Measurements from ENCODE around the gene CUBN. TPM values are rescaled to one million over a fixed set of nuclear protein-coding genes. Genes with fewer than 3 reads are reported as not detected.
A peak's percentile ranks its signal among the peaks of the same experiment; 100 is the strongest.

Gene CUBN
- total RNA-seq, 1 experiment from 2014 or later, result 7.8 TPM

DNA sequence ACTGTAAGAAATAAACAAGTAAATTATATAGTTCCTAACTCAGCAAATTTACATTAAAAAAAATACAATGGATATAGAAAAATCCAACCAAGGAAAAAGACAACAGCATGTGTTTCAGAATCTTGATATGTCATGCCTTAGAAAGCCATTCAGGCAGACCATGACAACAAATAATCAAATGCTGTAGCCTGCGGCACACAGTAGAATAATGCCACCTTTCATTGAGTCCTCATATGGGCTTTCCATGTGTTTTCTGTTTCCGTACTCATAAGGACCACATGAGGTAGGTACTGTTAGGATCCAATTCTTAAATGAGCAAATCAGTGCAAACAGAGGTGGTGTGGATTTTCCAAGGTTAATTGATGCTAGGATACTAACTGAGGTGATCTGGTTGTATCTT lies 138.6 kb downstream of the CUBN start:
- DNase-seq (ENCODE audit: low read depth, low spot score), result peak; percentile 97
- in situ Hi-C loops (cut with HindIII; ENCODE audit: low pct_unique_long_range_greater_than_20kb, low sequenced_read_pairs), result no loop called here

DNA sequence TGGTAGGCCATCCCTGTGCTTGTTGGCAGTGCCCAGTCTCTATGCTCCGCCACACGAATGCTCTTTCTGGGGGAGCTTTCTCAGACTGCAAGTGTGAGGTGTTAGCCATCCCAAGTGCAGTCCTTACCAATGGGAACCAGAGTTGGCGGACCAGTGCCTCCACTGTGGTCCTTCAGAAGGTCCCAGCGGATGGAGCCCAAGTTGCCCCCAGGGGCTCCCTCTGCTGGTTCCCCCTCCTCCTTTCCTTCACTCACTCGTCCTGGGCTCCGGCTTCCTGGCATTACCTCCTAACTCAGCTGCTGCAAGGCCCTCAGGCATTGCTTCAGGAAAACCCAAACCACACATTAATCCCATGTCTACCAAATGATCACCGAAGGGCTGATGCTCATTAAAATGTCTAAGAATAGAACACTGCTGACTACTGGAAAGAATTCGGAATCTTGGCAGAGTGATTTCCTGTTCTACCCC lies 139.8 kb downstream of the CUBN start:
- in situ Hi-C loops (cut with HindIII; ENCODE audit: low pct_unique_long_range_greater_than_20kb, low sequenced_read_pairs), result no loop called here
- DNase-seq (ENCODE audit: low read depth, low spot score), result peak; percentile 43

DNA sequence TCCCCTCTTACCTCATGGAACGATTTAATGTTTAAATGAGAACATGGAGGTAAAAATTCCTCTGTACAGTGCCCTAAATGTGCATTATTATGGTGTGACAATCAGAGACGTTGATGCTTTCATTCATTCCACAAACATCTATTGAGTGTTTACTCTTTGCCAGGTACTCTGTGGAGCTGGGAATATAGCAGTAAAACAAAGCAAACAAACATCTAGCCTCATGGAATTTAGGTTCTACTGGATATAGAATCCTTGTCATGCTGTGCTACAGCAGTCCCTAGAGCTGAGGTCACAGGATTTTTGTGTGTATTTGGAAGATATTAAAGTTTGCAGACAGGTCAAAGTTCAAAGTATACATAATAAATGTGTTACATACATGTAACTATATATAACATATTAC lies 140.7 kb downstream of the CUBN start:
- peak; percentile 2 for DNase-seq (ENCODE audit: low read depth, low spot score)
- in situ Hi-C loops (cut with HindIII; ENCODE audit: low pct_unique_long_range_greater_than_20kb, low sequenced_read_pairs), result no loop called here

DNA sequence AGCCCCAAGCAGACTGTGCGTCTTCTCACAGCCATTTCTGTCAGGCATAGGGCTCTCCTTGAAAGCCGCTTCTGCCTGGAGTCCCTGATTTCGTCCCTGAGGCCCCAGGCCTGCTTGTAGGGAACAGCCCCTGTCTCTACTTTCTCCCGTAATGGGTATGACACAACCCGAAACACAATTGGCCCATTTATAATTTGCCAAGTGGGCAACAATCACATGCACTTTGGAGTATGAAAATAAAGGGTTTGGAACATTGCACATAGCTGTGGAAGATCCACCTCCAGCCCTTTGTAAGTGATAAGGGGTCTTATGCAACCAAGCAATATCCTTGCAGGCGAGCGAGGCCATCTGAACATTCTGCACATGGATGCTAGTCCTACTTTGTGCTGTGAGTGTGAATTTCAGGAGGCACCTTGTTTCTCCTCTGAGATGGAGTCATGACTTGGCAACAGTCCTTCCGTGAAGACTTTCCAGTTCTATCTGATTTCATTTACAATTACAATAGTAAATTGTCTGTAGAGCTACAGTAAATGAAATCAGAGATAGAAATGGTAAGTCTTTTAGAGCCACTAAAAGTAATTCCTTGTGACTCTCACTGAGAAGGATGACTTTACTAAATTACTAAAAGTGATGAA lies 141.5 kb downstream of the CUBN start:
- in situ Hi-C loops (cut with HindIII; ENCODE audit: low pct_unique_long_range_greater_than_20kb, low sequenced_read_pairs), result no loop called here

DNA sequence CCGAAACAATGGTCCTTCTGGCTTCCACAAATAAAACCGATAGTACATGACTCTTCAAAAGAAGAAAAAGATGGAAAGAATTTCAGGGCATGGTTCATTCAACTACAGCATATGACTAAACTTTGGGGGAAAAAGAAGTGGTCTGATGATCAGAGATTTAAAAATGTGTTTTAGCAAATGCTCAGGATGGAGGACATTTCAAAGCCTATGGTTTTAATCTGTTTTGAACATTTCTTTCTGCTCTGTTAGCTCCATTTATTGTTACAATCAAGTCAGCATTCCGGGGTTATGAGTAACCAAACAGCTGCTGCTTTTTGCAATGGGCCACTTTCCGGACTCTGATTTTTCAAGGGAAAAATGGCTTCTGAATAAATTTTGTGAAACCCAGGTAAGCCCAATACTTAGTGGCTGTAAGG lies 142.4 kb downstream of the CUBN start:
- in situ Hi-C loops (cut with HindIII; ENCODE audit: low pct_unique_long_range_greater_than_20kb, low sequenced_read_pairs), result no loop called here
- DNase-seq (ENCODE audit: low read depth, low spot score), result peak; percentile 39

More for the DNA sequence above, 141.5 kb downstream of the CUBN start:
- DNase-seq (ENCODE audit: low read depth, low spot score), result peak; percentile 93

DNA sequence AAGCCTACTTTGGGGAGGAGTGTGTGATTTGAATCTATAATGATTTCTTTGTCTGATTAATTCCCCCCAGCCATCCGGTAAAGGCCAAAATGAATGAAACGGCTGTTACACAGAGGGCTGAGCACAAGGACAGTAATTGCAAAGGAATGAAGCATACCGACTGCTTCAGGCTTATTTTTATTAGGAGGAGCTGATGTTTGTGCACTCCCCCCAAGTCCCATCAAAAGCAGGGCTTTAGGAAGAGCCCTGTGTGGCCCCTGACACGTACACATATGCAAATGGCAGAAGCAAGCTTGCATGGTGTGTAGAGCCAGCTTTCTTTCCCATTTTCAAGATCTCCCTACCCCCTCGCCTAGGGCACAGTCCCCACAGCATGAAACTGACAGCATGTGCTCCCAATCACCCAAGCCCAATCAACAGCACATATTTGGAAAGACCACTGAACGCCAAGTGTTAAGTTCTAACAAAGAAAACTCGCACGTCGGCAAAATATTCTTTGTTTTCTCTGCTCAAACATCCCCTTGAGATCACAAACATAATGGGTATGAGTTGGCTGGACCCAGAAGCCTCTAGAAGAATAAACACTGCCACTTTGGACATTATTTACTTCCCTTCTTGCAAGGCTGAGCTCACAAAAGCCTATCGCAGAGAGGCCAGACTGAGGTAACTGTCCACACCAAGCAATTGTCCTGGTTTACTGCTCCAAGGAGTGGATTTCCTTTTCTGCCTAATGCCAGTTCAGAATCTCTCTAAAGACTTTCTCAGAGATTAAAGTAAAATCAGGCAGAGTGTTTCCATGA lies 143.0 kb downstream of the CUBN start:
- peak; percentile 98 for DNase-seq (ENCODE audit: low read depth, low spot score)
- in situ Hi-C loops (cut with HindIII; ENCODE audit: low pct_unique_long_range_greater_than_20kb, low sequenced_read_pairs), result no loop called here

DNA sequence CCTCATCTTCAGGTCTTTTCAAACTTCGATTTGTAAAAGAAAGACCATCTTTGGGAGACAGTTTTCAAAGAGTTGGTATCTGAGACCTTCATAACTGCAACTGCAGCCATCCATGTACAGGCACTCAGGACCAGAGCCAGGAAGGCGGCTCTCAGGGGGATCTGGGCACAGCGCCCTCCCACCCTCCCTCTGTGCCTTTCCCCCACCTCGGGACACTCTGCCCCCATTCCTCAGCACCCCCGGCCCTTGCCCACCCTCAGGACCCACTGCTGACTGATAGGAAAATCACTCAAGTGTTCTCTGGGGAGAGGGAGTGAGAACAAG lies 143.6 kb downstream of the CUBN start:
- in situ Hi-C loops (cut with HindIII; ENCODE audit: low pct_unique_long_range_greater_than_20kb, low sequenced_read_pairs), result no loop called here
- DNase-seq (ENCODE audit: low read depth, low spot score), result no peak

DNA sequence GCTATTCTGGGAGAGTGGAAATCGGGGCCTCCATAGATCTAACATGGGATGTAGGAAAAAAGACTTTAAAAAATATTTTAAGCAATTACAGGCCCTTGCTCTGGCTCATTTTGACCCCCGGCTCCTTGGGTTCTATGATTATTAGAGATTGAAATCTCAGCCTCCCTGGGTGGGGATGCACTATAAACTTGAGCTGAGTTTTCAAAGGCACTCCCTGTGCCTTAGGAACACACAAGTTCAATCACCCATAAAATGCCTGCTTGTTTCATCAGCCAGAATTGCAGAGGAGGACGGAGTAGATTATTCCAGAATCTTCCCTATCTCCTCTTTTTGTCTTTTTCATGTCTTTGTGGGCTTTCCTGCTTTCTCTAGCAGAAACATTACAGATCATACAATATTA lies 145.4 kb downstream of the CUBN start:
- in situ Hi-C loops (cut with HindIII; ENCODE audit: low pct_unique_long_range_greater_than_20kb, low sequenced_read_pairs), result no loop called here
- no peak for DNase-seq (ENCODE audit: low read depth, low spot score)

DNA sequence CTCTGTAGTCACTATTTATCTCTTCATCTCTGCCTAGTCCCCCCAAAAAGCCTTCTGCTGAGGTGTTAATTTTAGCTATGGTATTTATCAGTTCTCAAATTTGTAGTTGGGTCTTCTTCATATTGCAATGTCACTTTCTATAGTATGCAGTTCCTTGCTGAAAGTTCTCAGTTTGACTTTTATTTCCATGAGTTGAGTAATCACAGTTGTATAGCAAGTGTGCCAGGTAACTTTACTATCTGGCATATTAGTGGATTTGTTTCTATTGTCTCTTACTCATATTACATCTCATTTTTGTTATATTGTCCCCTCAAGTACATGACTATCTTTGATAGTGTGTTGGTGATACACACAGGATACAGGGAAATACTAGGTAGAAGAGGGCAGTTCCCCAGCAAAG lies 152.8 kb downstream of the CUBN start:
- in situ Hi-C loops (cut with HindIII; ENCODE audit: low pct_unique_long_range_greater_than_20kb, low sequenced_read_pairs), result no loop called here
- no peak for DNase-seq (ENCODE audit: low read depth, low spot score)

DNA sequence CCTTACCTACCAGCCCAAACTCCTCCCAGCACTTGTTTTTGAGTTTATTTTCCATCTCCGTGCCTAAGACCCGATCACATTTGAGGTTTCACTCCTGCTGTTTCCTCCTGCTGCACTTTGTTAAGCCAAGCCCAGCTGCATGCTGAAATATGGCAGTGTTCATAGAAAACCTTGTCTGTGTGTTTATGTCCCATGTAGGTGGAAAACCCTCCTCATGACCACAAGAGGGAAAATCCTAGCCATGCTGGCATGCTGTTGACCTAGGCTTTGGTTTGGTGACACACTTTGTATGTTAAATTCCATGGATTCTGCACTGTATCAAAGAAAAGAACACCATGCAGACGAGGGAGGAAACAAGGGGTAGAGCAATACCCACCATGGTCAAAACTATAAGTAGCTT lies 154.4 kb downstream of the CUBN start:
- in situ Hi-C loops (cut with HindIII; ENCODE audit: low pct_unique_long_range_greater_than_20kb, low sequenced_read_pairs), result no loop called here
- DNase-seq (ENCODE audit: low read depth, low spot score), result no peak

DNA sequence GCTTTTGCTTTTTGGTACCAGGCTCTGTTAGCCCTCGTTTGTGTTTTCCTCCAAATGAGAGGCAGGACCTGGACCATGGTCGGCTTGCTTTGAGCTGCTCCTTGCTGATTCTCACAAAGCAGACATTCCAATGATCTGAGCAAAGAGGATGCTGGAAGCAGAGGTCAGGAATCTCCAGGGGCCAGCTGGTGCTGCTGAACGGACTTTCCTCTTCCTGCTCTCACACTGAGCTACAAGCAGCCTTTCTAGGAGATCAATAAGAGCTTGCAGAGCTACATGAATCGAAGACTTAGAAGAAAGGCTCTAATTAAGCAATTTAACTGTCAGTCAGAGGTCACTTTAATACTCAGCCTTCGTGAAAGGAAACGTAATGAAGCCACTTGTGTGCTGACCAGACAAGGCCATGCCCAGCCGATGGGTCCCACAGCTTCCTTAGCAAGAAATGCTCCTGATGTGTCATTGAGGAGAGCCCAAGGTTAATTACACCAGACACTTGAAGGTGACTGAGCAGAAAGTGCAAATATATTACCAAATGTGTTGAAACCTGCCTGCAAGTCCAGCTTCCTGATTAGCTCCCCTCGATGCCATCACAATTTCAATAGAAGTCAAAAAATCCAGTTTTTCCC lies 161.1 kb downstream of the CUBN start:
- in situ Hi-C loops (cut with HindIII; ENCODE audit: low pct_unique_long_range_greater_than_20kb, low sequenced_read_pairs), result no loop called here
- DNase-seq (ENCODE audit: low read depth, low spot score), result no peak

DNA sequence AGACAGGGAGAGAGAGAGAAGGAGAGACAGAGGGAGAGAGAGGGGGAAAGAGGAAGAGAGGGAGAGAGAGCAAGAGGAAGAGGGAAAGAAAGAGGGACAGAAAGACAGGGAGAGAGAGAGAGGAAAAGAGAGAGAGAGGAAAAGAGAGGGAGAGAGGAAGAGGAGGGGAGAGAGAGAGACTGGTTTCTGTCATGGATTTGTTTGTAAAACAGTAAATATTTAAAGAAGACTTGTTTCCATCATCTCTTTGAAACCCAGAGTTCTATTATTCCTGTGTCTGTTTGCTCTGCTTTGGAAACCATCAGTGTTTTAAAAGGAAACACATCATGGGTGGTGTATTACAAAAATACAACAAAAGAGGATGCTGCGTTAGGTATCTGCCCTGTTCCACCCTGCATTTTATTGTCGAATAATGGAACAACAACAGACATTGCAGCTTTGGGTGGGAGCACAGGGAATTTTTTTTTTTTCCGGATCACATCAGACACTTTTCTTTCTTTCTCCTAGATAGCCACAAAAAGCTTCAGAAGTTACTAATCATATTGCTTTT lies 161.7 kb downstream of the CUBN start:
- in situ Hi-C loops (cut with HindIII; ENCODE audit: low pct_unique_long_range_greater_than_20kb, low sequenced_read_pairs), result no loop called here
- DNase-seq (ENCODE audit: low read depth, low spot score), result no peak

DNA sequence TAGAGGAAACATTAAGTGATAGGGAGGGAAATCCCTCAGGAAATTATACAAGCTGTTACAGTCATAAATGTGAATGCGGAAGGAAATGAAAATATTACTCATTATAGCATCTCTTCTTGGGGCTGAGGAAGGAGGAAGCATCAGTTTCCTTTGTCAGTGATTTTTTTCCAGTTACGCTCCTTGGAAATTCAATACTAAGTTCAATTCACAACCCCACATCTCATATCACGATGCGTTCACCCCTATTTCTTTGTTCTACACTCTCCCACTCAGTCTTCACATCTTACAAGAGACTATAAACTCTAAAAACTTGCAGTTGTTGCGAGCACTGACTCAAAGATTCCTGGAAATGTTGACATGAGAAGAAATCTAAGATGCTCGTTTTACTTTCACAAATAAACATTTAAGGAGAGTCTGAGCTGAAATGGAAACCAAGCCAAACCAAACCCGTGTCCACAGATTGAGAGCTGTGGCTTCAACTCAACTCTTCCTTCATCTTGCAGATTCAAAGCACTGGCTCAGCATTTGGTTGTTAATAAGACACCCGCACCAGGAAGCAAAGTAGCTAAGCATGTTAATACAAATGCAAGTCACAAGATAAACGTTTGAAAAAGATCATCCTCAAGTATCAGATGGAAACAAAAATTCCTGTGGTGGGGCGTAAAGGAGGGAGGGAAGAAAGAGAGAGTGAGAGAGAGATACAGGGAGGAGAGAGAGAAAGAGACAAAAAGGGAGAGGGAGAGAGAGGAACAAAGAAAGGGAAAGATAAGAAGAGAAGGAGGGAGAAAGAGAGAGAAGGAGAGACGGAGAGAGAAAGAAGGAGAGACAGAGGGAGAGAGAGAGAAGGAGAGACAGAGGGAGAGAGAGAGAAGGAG lies 162.4 kb downstream of the CUBN start:
- DNase-seq (ENCODE audit: low read depth, low spot score), result no peak
- in situ Hi-C loops (cut with HindIII; ENCODE audit: low pct_unique_long_range_greater_than_20kb, low sequenced_read_pairs), result no loop called here

DNA sequence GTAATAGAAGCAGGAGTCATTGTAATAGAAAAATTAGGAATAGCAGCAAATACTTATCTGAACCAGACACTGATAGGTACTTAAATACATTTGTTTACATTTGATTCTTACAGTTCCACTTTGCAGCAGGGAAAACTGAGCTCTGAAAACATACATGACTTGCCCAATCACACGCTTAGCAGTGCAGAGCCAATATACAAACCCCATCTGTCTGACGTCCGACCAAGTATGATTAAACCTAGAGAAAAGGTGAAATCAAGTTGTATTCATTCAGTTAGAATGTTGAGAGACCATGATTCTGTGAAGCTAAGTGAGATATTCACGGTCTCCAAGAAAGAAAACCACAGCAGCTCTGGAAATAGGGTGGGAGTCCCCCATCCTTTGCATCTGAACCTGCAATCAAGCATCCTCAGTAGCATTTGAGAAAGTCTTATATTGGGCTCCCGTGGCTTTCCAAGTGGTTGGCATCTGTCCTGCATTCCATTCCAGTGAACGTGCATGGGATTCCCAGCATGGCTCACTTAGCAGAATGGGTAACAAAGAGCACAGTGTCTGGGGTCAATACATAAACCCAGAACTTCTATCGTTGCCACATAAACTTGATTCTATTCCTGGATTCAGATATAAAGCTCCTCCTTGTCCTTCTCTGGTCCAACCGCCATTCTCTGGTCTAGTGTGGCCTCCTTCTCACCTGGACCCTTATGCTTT lies 163.7 kb downstream of the CUBN start:
- DNase-seq (ENCODE audit: low read depth, low spot score), result peak; percentile 96
- in situ Hi-C loops (cut with HindIII; ENCODE audit: low pct_unique_long_range_greater_than_20kb, low sequenced_read_pairs), result no loop called here

DNA sequence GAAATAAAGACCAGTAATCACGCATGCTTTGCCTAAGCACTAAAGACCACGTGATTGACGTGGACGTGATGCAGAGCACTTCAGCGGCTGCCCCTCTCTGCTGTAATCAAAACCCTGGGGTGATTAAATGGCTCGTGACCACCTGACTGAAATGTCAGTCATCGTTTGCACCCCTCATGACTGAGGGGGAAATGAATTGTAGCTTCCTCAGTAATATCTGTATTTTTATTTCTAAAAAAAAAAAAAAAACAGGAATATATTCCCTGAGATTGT lies 164.3 kb downstream of the CUBN start:
- DNase-seq (ENCODE audit: low read depth, low spot score), result peak; percentile 42
- in situ Hi-C loops (cut with HindIII; ENCODE audit: low pct_unique_long_range_greater_than_20kb, low sequenced_read_pairs), result no loop called here

DNA sequence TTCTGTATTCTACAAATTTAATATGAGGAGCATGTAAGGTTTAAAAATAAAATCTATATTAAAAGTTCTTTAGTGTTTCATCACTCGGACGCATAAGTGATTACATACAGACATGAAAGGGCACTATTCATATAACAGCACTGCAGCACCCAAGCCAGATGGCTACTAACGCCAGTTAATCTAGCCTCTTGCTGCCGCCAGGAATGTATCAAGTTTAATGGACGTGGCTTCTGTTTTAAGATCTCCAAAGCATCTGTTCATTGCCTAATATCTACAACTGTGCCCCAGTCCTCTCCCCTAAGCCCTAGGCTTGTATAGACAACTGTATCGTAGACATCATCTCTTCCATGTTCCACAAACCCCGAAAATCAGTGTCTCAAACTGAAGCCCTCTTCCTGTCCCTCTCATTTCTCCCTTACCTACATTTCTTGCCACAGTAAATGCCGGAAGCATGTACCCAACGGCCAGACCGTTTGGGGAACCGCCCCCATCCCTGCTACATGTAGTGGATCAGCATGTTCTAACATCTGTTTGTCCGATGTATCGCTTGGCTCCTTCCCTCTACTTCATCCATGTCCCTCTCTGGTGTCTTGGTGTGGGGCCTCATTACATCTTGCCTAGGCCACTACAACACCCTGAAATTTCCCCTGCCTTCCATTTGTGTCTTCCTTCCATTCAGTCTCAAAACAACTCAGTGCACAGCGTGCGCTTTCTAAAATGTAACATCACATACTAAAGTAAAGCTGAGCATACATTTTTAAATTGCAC lies 164.9 kb downstream of the CUBN start:
- in situ Hi-C loops (cut with HindIII; ENCODE audit: low pct_unique_long_range_greater_than_20kb, low sequenced_read_pairs), result no loop called here
- no peak for DNase-seq (ENCODE audit: low read depth, low spot score)

DNA sequence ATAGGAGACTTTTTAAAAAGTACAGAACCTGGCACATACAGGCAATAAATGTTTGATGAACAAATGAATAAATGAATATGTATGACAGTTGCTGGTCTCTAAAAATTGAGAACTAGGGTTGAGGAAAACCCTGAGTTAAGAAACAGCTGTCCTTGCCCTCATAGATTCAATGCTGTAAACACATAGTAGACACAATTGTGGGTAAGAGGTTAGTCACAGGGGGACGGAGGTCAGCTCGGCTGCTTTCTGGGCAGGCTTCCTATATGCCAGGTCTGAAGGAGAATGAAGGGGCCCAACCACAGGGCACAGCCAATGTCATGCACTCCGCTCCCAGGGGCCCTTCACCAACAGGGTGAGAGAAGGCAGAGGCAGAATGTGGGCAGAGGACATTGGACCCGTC lies 169.1 kb downstream of the CUBN start:
- in situ Hi-C loops (cut with HindIII; ENCODE audit: low pct_unique_long_range_greater_than_20kb, low sequenced_read_pairs), result no loop called here
- DNase-seq (ENCODE audit: low read depth, low spot score), result no peak

Data from SK-MEL-5 (cell line).